Esophagus muscularis mucosa (tissue), 4 donors: ENCODE measurements around the gene CCZ1. TPM values are rescaled to one million over a fixed set of nuclear protein-coding genes. Genes with fewer than 3 reads are reported as not detected.
"Not testable (repeated sequence)": the region's sequence is repeated elsewhere in the genome, so short reads cannot be mapped to it uniquely, and the experiment has no call there.

Experiments
- DNase-seq: peaks from one replicate; pipeline ENCODE4 v3.0.0-alpha.2; 2017; ENCODE audit errors: extremely low spot score
- H3K27ac ChIP-seq, 4 donors: fragments of 200-600 bp; sonication (generic); replicated peaks in 1 of 4; 1 replicate in 3 of 4; 2 replicates in 1 of 4; pipeline ENCODE4 v1.5.1; 2016 to 2019; ENCODE audit warnings: mild to moderate bottlenecking in 1 of 4
- H3K27me3 ChIP-seq, 4 donors: fragments of 200-600 bp; sonication (generic); one replicate each; pipeline versions ENCODE4 v1.5.1 to v1.6.0; 2016 to 2019
- H3K36me3 ChIP-seq, 4 donors: fragments of 200-600 bp; sonication (generic); one replicate each; pipeline ENCODE4 v1.5.1; 2016 to 2019
- H3K4me1 ChIP-seq, 4 donors: fragments of 200-600 bp; sonication (generic); one replicate each; pipeline ENCODE4 v1.5.1; 2016 to 2019
- H3K4me3 ChIP-seq, 4 donors: fragments of 200-600 bp; sonication (generic); 1 replicate in 2 of 4; 2 replicates in 2 of 4; pipeline ENCODE4 v1.5.1; 2016 to 2019; ENCODE audit warnings: mild to moderate bottlenecking in 4 of 4, moderate library complexity in 1 of 4
- H3K9me3 ChIP-seq, 4 donors: fragments of 200-600 bp; sonication (generic); 1 replicate in 3 of 4; 2 replicates in 1 of 4; pipeline ENCODE4 v1.5.1; 2016 to 2019
- EP300 ChIP-seq: sonication (generic); formaldehyde crosslinking; IDR thresholded peaks from one replicate; pipeline ENCODE4 v1.6.1; 2017; ENCODE audit warnings: antibody characterized with exemption
- POLR2A ChIP-seq: fragments of 450-650 bp; IDR thresholded peaks from one replicate; pipeline ENCODE4 v1.6.1; 2017; ENCODE audit warnings: antibody characterized with exemption, moderate library complexity, mild to moderate bottlenecking, low read depth
- POLR2AphosphoS5 ChIP-seq, 2 donors: sonication (generic); formaldehyde crosslinking; IDR thresholded peaks; one replicate each; pipeline ENCODE4 v1.6.1; 2017; ENCODE audit warnings: antibody characterized with exemption in 2 of 2
- WGBS: methylation state at CpG from one replicate; pipeline ENCODE4 v1.1.5; 2018; 5-methylcytosine and 5-hydroxymethylcytosine counted together
- intact Hi-C: fragments of 100-400 bp; cut with DNase I; formaldehyde crosslinking; loops from one replicate; pipeline ENCODE4 v1.15.1; 2023
- total RNA-seq, 4 donors: library from RNA; depleted of rRNA; stranded (reverse); fragments of >200 nt; gene quantifications; one replicate each; pipeline versions ENCODE4 v1.1.0 to v1.2.1, GENCODE V29; 2016
- TF ChIP-seq, protein P1 (sequence below), 3 experiments: fragments of 200-600 bp in 2 of 3; fragments of 450-650 bp in 1 of 3; sonication (generic) in 2 of 3; IDR thresholded peaks; one replicate each; pipeline ENCODE4 v1.5.1; 2017 to 2019; ENCODE audit warnings: antibody characterized with exemption in 3 of 3, mild to moderate bottlenecking in 2 of 3, moderate library complexity in 1 of 3

Gene CCZ1
- total RNA-seq, 4 donors from 2014 or later, result 49.0 to 61.5 (median 54.7) TPM

DNA sequence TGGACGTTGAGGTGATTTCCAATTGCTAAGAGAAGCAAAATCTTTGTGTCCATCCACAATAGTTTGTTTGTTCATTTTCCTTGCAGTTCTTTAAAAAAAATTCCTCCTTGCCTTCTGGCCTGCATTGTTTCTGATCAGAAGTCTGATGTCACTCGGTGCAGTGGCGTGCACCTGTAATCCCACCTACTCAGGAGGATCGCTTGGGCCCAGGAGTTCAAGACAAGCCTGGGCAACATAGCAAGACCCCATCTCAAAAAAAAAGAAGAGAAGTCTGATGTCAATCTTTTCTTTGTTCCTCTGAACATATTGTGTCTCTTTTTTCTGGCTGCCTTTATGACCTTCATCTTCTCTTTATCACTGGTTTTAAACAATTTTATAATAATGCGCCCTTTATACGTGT lies 31.5 kb upstream of the CCZ1 start:
- Histone ChIP-seq H3K4me3 (no peak overlapping the region), H3K9me3 (no peaks in the 10 kb centered on the region), H3K27me3 (peaks cover 0 to 14% (median 0%) of the 10 kb centered on the region in 4 donors), H3K27ac (no peak overlapping the region), H3K36me3 (no peaks in the 10 kb centered on the region), H3K4me1 (no peaks in the 10 kb centered on the region)
- no peak for DNase-seq
- intact Hi-C loops, result no loop called here
- TF ChIP-seq POLR2AphosphoS5 (IDR thresholded peaks at IDR 0.05) (no peak), POLR2A (no peak), EP300 (no peak)
- TF ChIP-seq, protein P1, sequence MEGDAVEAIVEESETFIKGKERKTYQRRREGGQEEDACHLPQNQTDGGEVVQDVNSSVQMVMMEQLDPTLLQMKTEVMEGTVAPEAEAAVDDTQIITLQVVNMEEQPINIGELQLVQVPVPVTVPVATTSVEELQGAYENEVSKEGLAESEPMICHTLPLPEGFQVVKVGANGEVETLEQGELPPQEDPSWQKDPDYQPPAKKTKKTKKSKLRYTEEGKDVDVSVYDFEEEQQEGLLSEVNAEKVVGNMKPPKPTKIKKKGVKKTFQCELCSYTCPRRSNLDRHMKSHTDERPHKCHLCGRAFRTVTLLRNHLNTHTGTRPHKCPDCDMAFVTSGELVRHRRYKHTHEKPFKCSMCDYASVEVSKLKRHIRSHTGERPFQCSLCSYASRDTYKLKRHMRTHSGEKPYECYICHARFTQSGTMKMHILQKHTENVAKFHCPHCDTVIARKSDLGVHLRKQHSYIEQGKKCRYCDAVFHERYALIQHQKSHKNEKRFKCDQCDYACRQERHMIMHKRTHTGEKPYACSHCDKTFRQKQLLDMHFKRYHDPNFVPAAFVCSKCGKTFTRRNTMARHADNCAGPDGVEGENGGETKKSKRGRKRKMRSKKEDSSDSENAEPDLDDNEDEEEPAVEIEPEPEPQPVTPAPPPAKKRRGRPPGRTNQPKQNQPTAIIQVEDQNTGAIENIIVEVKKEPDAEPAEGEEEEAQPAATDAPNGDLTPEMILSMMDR (IDR thresholded peaks at IDR 0.05), result no peak
- WGBS, result 93% methylated on average over 6 of the region's 6 CpGs

DNA sequence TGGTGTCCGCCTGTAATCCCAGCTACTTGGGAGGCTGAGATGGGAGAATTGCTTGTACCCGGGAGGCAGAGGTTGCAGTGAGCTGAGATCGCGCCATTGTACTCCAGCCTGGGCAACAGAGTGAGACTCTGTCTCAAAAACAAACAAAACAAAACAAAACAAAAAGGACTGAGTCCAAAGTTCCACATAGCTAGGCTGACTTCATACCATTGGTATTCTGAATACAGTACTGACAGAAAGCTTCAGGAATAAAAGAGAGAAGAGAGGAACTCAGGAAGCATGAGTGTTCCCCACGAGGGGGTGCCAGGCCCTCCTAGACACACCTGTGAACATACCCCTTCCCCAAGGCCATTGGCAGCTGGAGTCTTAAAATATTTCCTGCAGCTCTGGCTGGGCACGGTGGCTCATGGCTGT lies 29.6 kb upstream of the CCZ1 start:
- H3K4me1 ChIP-seq, H3K4me3 ChIP-seq, H3K36me3 ChIP-seq, DNase-seq, H3K9me3 ChIP-seq, H3K27ac ChIP-seq, intact Hi-C loops: not testable (repeated sequence)
- 82% methylated on average over 6 of the region's 6 CpGs for WGBS
- H3K27me3 ChIP-seq, result peaks cover 0 to 27% (median 0%) of the 10 kb centered on the region in 4 donors

DNA sequence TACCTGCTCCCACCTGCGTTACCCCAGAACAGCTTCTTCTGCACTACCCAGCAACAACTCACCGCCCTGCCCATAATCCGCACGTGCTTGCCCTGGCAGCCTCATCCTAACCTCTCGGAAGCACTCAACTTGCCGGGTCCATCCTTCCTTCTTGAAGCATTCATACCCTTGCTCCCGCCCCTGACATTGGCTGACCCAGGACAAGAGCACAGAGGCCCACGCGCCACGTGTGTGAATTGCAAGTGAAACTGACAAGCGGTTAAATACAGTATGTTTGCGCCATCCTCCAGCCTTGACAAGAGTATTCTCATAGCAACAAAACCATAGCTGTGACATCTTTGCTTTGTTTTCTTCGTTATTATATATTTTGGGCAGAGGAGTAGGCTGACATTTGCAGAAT lies 28.8 kb upstream of the CCZ1 start:
- Histone ChIP-seq H3K4me1 (no peaks in the 10 kb centered on the region), H3K36me3 (no peaks in the 10 kb centered on the region), H3K4me3 (no peak overlapping the region), H3K9me3 (no peaks in the 10 kb centered on the region), H3K27ac (no peak overlapping the region), H3K27me3 (peaks cover 0 to 24% (median 0%) of the 10 kb centered on the region in 4 donors)
- 85% methylated on average over 13 of the region's 13 CpGs for WGBS
- intact Hi-C loops, result no loop called here
- no peak for DNase-seq
- TF ChIP-seq EP300 (no peak), POLR2A (no peak), POLR2AphosphoS5 (IDR thresholded peaks at IDR 0.05) (no peak)
- TF ChIP-seq, protein P1 (IDR thresholded peaks at IDR 0.05), result no peak

DNA sequence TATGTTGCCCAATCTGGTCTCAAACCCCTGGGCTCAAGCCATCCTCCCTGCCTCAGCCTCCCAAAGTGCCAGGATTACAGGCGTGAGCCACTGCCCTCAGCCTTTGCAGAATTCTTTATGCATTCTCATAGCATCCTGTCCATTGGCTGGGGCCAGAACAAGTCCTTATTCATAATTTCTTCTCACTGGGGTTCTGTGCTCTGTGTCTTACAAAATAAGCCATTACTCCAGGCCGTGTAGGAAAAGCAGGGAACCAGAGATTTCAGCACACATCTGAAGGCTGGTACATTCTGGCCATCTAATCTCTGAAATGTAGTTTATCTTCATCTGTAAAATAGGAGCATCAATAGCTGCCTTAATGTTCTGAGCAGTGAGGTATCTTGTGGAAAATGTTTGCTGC lies 28.2 kb upstream of the CCZ1 start:
- Histone ChIP-seq H3K27ac (no peak overlapping the region), H3K27me3 (peaks cover 0 to 18% (median 0%) of the 10 kb centered on the region in 4 donors), H3K4me3 (no peak overlapping the region), H3K36me3 (no peaks in the 10 kb centered on the region), H3K4me1 (no peaks in the 10 kb centered on the region), H3K9me3 (no peaks in the 10 kb centered on the region)
- intact Hi-C loops, result no loop called here
- 46% methylated on average over 2 of the region's 2 CpGs for WGBS
- TF ChIP-seq POLR2AphosphoS5 (IDR thresholded peaks at IDR 0.05), result no peak
- no peak for TF ChIP-seq EP300
- no peak for TF ChIP-seq POLR2A
- TF ChIP-seq, protein P1 (IDR thresholded peaks at IDR 0.05), result no peak
- no peak for DNase-seq

DNA sequence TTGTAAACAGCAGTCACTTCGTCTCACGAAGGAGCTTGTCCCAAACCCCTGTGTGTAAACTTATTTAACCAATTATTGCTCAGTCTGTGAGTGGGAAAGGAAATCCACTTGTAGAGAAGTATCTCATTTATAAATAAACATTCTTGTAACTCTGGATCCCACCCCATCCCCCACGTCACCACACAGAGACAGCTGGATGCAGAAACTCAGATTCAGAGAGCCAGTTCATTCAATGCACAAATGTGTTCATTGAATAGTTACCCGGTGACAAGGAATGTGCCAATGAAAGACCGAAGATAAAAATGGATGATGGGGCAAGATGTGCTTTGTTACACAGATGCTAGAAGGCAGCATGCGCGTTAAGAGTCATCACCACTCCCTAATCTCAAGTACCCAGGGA lies 26.2 kb upstream of the CCZ1 start:
- intact Hi-C loops, result no loop called here
- peaks cover 0 to 17% (median 0%) of the 10 kb centered on the region in 4 donors for H3K27me3 ChIP-seq
- 42% methylated on average over 7 of the region's 7 CpGs for WGBS
- H3K4me1 ChIP-seq, result no peaks in the 10 kb centered on the region
- no peak overlapping the region for H3K27ac ChIP-seq
- H3K9me3 ChIP-seq, result no peaks in the 10 kb centered on the region
- no peak overlapping the region for H3K4me3 ChIP-seq
- DNase-seq, result no peak
- TF ChIP-seq POLR2AphosphoS5 (IDR thresholded peaks at IDR 0.05) (no peak), POLR2A (no peak), EP300 (no peak)
- TF ChIP-seq, protein P1 (IDR thresholded peaks at IDR 0.05), result no peak
- no peaks in the 10 kb centered on the region for H3K36me3 ChIP-seq

GRCh38 chr7:5879591-5879990 lies 18.9 kb upstream of the CCZ1 start:
- H3K4me1 ChIP-seq, H3K36me3 ChIP-seq, intact Hi-C loops, DNase-seq, H3K27ac ChIP-seq, H3K27me3 ChIP-seq, H3K4me3 ChIP-seq, H3K9me3 ChIP-seq: not testable (repeated sequence)
- 79% methylated on average over 3 of the region's 3 CpGs for WGBS

GRCh38 chr7:5880106-5880505 lies 18.4 kb upstream of the CCZ1 start:
- intact Hi-C loops, H3K4me3 ChIP-seq, H3K9me3 ChIP-seq, H3K4me1 ChIP-seq, H3K27me3 ChIP-seq, DNase-seq, H3K36me3 ChIP-seq, H3K27ac ChIP-seq: not testable (repeated sequence)
- 80% methylated on average over 6 of the region's 6 CpGs for WGBS

DNA sequence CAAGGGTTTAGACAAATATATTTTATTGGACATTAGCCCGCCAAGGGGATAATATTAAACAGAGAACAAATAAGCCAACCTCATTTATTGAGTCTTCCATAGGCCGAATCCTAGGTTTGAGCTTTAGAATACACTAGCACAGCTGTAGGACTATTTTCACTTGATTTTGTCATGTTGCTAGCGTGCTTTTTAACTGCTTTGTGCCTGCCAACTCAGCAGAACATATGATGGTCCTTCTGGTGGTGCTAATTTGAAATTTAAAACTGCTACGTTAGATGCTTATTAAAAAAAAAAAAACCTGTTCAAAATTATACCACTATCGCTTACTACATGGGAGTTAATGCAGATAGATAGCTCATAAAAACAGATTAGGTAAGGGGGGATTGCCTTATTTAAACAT lies 14.1 kb upstream of the CCZ1 start:
- H3K36me3 ChIP-seq, H3K27ac ChIP-seq, DNase-seq, H3K4me1 ChIP-seq, H3K4me3 ChIP-seq, H3K9me3 ChIP-seq, intact Hi-C loops, H3K27me3 ChIP-seq: not testable (repeated sequence)
- 89% methylated on average over 5 of the region's 5 CpGs for WGBS

DNA sequence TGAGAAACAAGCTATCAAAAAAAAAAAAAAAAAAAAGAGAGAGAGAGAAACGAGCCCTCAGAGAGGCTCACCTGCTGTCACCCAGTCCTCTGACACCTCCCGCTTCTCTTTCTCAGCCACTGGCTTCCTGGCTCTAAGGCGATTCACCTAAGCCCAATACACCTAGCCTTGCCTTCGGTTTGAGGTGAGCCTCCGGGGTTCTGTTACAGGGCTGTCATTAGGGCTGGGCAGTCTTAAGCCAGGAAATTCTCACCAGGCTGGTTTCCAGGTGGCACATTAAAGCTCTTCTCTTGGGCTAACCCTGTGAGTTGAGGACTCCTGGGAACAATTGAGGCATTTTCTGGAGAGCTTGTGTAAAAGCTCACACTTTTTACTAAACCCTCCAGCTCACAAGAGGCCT lies 10.5 kb upstream of the CCZ1 start:
- WGBS, result 97% methylated on average over 5 of the region's 5 CpGs
- H3K36me3 ChIP-seq, H3K9me3 ChIP-seq, H3K27me3 ChIP-seq, H3K27ac ChIP-seq, intact Hi-C loops, H3K4me1 ChIP-seq, H3K4me3 ChIP-seq, DNase-seq: not testable (repeated sequence)
